ACHN (cell line): ENCODE data around the gene ENDOG.
A peak's percentile ranks its signal among the peaks of the same experiment; 100 is the strongest.
"Not testable (repeated sequence)": the region's sequence is repeated elsewhere in the genome, so short reads cannot be mapped to it uniquely, and the experiment has no call there.

Experiments
- DNase-seq: peaks from one replicate; pipeline ENCODE4 v3.0.0-alpha.2; 2015
- in situ Hi-C: cut with HindIII; loops from 2 replicates; pipeline ENCODE4 v1.10.0; 2017; ENCODE audit warnings: low sequenced_read_pairs, low pct_ligation_motif_present, low pct_unique_long_range_greater_than_20kb

The ENDOG gene

GRCh38 chr9:128823362-128823902 lies 5.1 kb downstream of the ENDOG start:
- in situ Hi-C loops: no loop called here
- no peak for DNase-seq

DNA sequence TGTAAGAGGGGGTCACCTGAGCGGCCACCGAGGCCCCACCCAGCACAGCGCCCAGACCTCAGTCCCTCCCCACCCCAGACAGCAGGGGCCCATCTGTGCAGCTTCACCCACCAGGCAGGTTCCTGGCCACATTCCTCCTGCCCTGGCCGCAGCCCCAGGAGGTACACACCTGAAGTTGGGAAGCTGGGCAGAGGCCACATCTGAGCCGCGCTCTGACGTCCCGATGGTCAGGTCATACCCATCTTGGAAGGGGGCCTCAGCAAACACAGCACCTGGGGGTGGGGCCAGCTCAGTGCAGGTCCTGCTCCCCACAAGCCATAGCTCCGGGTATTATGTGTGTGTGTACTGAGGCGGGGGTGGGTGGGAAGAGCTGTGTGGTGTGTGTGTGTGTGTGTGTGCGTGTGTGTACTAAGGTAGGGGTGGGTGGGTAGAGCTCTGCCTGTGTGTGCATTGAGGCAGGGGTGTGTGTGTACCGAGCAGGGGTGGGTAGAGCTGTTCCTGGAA lies 5.7 kb downstream of the ENDOG start:
- in situ Hi-C loops: no loop called here
- DNase-seq: no peak

DNA sequence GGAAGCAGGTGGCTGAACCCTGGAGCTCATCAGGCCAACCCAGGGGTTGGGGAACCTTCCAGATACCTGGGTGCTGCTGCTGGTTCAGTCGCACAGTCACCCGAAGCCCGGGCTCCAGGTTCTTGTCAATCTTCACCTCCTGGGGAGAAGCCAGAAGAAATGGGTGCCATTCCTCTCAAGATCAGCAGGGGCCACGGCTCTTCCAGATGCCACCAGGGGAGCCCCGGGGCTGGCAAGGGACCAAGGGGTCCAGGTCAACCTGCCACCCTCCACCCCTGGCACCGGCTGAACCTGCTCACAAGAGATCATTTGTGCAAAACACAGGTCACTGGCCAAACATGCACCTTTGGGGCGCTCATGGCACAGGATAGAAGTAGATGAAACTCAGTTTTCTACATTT lies 6.6 kb downstream of the ENDOG start:
- in situ Hi-C loops: no loop called here
- DNase-seq: no peak

- in situ Hi-C loops: no loop called here
- DNase-seq: no peak
Observed at GRCh38 chr9:128825923-128826700, 7.8 kb downstream of the ENDOG start.

DNA sequence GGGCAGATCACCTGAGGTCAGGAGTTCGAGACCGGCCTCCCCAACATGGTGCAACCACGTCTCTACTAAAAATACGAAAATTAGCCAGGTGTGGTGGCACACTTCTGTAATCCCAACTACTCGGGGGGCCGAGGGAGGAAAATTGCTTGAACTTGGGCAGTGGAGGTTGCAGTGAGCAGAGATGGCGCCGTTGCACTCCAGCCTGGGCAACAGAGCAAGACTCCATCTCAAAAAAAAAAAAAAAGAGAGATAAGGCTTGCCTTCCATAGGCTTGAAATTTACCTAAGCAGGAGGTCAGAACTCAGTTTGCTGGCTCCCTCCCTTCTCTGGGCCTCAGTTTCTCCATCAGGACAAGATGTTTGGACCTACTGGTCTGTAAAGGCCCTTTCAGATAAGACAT lies 10.0 kb downstream of the ENDOG start:
- DNase-seq: no peak
- in situ Hi-C loops: no loop called here

- peak; percentile 7 for DNase-seq
- in situ Hi-C loops: no loop called here
Observed at GRCh38 chr9:128828719-128829452, 10.6 kb downstream of the ENDOG start.

DNA sequence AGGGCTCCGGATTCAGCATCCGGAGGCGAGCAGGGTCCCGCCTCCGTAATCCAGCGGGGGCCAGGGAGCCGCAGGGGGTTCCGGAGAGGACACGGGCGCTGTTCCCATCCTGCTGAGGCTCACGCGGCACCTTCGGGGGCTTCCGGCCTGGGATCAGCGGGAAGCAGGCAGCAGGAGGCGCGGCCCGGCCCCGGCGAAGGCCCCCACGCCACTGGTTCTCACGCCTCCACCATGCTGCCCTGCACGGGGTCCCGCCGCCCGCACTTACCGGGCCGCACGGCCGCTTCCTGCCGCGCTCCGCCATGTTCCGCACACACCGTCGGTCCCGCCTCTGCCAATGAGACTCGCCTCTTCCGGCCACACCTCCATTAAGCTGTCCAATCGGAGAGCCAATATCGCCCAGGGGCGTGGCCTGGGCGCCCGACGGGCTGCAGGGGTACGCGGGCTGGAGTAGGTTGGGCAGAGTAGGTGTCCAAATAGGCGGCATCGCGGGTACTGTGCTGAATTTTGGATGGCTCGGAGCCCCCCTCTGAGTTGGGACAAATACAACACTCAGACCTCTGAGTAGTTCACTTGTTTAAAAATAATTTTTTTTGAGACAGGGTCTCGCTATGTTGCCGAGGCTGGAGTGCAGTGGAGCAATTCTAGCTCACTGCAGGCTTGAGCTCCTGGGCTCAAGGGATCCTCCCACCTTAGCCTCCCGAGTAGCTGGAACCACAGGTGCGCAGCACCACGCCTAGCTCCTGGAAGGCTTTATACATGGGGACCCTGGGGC lies 11.4 kb downstream of the ENDOG start, which contains the start of gene SPOUT1:
TSS of gene SPOUT1 (minus strand) at position 318 of the 775 bp plus-strand sequence. CDS start at position 304, 14 bp downstream.
- DNase-seq: peak; percentile 92
- in situ Hi-C loops: no loop called here

- in situ Hi-C loops: no loop called here
- DNase-seq: no peak
Observed at GRCh38 chr9:128833696-128834095, 15.4 kb downstream of the ENDOG start.

DNA sequence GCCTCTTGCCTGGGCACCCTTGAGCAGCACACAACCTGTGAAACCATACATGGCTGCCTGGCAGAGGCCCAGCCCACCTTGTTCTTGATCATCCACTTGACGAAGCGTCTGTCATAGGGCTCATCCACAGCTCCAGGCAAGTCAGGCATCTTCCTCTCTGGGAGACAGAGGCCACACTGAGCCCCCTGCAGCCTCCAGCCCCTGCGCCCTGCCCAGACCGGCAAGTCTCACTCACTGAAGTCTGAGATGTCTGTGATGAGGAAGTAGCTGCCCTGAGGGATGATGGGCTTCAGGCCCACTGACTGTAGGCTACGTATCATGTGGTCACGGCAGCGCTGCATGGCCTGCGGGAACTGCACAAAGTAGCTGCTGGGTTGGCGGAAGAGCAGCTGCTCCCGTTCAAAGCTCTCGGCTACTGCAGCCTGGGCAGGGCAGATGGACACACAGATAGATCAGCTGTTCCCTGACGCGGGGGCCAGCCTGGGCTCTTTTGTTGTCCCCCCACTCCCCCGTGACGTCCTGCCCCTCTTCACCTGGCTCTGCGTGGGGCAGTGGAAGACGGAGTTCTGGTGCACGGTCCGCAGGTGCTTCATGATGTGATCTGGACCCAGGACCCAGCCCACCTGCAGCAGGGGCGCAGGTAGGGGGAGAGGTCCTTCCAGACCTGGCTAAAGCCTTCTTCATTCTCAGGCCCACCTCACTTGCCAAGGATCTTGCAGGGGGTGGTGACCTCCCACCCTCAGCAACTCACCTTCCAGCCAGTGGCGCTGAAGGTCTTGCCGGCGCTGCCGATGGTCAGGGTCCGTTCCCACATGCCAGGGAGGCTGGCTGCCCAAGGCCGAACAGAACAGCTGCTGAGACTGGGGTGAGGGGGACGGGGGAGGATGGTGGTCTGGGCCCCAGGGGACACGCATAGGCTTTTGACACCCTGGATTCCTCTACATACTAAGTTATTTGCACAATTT lies 17.2 kb downstream of the ENDOG start:
- in situ Hi-C loops: no loop called here
- no peak for DNase-seq

DNA sequence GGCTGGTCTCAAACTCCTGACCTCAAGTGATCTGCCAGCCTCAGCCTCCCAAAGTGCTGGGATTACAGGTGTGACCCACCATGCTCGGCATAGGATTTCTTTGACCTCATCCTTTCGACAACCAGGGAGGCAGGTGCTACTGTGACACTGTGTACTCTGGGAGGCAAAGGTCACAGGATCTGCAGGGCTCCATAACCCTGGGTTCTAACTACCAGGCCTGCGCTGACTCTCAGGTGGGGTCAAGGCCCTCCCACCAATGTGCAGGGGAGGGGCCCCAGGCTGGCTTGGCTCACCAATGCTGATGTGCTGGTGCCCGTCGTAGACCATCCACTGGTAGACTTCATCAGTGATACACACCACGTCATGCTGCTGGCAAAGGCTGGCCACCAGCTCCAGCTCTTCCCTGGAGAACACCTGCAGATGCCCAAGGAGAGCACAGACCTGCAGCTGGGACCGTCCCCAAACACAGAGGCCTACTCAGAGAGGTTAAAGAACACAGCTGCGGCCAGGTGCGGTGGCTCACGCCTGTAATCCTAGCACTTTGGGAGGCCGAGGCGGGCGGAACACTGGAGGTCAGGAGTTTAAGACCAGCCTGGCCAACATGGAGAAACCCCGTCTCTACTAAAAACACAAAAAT lies 18.3 kb downstream of the ENDOG start:
- in situ Hi-C loops: no loop called here

DNA sequence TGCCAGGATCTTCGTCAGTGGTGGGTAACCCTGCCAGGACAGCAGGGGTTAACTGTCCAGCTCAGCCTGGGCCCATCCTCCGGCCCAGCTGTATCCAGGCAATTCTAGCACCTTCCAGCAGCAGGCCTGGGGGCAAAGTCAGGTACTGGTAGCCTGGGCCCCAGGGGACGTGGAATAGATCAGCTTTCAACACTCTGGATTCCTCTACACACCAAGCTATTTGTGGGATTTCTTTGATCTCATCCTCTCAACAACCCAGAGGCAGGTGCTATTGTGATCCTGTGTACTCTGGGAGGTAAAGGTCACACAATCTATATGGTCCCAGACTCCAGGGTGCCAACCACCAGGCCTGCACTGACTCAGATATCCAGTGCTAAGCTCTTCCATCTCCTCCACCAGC lies 20.0 kb downstream of the ENDOG start:
- in situ Hi-C loops: no loop called here
- no peak for DNase-seq

More for the DNA sequence above, 18.3 kb downstream of the ENDOG start:
- DNase-seq: no peak

DNA sequence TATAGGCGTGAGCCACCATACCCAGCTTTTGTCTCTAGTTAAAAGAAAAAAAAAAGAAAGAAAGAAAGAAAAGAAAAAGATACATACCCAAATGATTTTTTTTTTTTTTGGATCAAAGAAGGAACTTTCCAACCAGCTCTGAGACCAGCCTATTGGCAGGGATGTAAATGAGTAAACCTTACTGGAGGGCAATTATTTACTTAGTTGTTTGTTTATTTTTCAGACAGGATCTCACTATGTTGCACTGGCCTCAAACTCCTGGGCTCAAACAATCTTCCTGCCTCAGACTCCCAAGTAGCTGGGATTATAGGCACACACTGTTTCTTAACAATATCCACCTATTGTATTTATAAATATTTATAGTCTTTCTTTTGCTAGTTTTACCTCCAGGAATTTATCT lies 22.2 kb downstream of the ENDOG start:
- in situ Hi-C loops: no loop called here
- no peak for DNase-seq

DNA sequence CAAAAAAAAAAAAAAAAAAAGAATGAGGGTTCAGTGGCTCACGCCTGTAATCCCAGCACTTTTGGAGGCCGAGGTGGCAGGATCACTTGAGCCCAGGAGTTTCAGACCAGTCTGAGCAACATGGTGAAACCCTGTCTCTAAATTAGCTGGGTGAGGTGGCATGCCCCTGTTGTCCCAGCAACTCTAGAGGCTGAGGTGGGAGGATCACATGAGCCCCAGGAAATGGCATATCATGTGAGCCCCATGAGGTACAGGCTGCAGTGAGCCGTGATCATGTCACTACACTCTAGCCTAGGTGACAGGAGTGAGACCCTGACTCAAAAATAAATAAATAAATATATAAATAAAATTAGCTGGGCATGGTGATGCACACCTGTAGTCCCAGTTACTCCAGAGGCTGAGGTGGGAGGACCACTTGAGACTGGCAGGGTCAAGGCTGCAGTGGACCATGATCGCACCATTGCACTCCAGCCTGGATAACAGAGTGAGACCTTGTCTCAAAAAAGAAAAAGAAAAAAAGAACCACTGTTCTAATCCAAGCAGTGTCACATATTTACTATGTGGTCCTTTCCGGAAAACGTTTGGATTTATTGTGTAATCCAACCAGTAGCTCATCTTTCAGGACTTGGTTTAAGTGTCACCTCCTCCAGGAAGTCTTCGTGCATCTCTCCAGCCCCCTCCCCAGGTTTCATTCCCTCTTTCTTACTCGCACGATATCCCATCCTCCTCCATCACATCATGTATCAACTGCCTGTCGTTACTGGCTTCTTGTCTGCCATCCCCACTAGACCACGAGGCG lies 23.6 kb downstream of the ENDOG start:
- no peak for DNase-seq
- in situ Hi-C loops: no loop called here

- DNase-seq, in situ Hi-C loops: not testable (repeated sequence)
Observed at GRCh38 chr9:128843171-128843570, 24.9 kb downstream of the ENDOG start.

DNA sequence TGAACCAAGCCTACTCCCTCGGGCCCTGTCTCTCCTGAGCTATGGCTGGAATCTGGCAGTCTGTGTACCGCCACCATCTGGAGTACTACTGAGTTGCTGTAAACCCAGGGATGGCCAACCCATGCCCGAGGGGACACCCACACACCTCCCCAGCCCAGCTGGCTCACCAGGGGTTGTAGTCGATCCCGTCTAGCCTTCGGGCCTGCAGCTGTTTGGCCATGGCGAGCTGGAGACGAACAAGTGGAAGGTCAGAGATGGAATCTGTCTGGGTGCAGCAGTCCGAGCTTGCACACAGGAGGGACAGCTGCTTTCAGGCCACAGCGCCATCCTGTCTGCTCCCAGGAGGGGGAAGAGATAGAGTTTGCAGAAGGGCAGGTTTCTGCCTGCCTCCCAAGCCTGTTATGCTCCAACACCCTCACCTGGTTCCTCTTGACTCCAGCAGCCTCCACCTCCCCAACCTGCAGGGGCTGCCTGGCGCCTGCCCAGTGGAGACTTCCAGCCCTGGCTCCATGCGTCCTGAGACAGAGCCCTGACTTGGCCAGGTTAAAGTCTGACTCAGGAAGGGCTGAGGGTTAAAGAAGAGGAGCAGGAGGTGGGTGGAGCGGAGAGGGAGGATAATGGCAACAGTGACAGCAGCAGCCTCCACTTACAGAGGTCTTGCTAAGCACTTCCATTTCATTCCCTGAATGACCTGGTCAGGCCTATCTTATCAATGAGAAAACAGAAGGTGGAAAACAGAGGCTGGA lies 27.1 kb downstream of the ENDOG start:
- in situ Hi-C loops: no loop called here
- no peak for DNase-seq

DNA sequence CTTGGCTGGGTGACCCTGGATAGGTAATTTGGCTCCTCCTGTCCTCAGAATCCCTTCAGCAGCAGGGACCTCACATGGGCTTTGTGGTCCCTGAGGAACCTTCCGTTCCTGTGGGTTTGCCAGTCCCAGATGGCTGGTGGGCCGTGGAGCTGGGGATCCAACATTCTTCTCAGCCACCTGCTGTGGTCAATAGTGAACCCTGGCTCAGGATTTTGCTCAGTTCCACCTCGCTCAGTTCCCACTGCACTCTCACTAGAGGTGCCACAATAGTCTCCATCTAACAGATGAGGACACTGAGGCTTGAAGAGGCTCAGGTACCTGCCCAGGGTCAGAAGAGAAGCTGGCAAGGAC lies 28.4 kb downstream of the ENDOG start:
- in situ Hi-C loops: no loop called here
- DNase-seq: no peak
